K562 (cell line): Measurements from ENCODE around the gene STK11. TPM values are rescaled to one million over a fixed set of nuclear protein-coding genes. Genes with fewer than 3 reads are reported as not detected.

ENCODE experiments used
- ASH1L ChIP-seq: fragments of 450-650 bp; IDR thresholded peaks from 2 replicates; pipeline ENCODE4 v1.6.1; 2018; ENCODE audit warnings: borderline replicate concordance, mild to moderate bottlenecking, low read depth; ENCODE audit not compliant: partially characterized antibody
- BCOR ChIP-seq: fragments of 450-650 bp; IDR thresholded peaks from 2 replicates; pipeline ENCODE4 v1.6.1; 2016
- CAMTA2 ChIP-seq: fragments of 250-450 bp; sonication (Bioruptor Pico); conservative IDR thresholded peaks from 2 replicates; pipeline ENCODE4 v1.5.1; 2022
- HDAC3 ChIP-seq: fragments of 450-650 bp; IDR thresholded peaks from 2 replicates; pipeline ENCODE4 v1.6.1; 2018; ENCODE audit warnings: borderline replicate concordance, mild to moderate bottlenecking, moderate library complexity; ENCODE audit not compliant: partially characterized antibody
- MEF2A ChIP-seq: IDR thresholded peaks from 2 replicates; pipeline ENCODE4 v1.6.1; 2011; ENCODE audit warnings: low read depth, mild to moderate bottlenecking, low read length, moderate library complexity; ENCODE audit not compliant: control insufficient read depth
- NFYB ChIP-seq: IDR thresholded peaks from 2 replicates; pipeline ENCODE4 v1.6.1; 2011; ENCODE audit warnings: mild to moderate bottlenecking, moderate library complexity; ENCODE audit not compliant: insufficient read length; ENCODE audit errors: extremely low read depth
- NONO ChIP-seq, 2 experiments: fragments of 200-400 bp in 1 of 2; fragments of 450-650 bp in 1 of 2; formaldehyde crosslinking in 1 of 2; IDR thresholded peaks; 2 replicates each; pipeline ENCODE4 v1.6.1; 2017; ENCODE audit warnings: low read depth in 2 of 2, mild to moderate bottlenecking in 2 of 2, moderate library complexity in 2 of 2, low read length in 1 of 2
- SMARCA5 ChIP-seq: fragments of 450-650 bp; IDR thresholded peaks from 2 replicates; pipeline ENCODE4 v1.6.1; 2016
- SUPT5H ChIP-seq: fragments of 450-650 bp; IDR thresholded peaks from 2 replicates; pipeline ENCODE4 v1.6.1; 2016
- ZBTB7A ChIP-seq: IDR thresholded peaks from 2 replicates; pipeline ENCODE4 v1.6.1; 2011; ENCODE audit warnings: low read depth, mild to moderate bottlenecking, low read length, moderate library complexity, borderline replicate concordance; ENCODE audit not compliant: control insufficient read depth
- ZNF561 ChIP-seq: fragments of 450-650 bp; formaldehyde crosslinking; conservative IDR thresholded peaks from 2 replicates; pipeline ENCODE4 v1.4.0; 2020; ENCODE audit warnings: mild to moderate bottlenecking, moderate library complexity
- ZZZ3 ChIP-seq: fragments of 450-650 bp; IDR thresholded peaks from 2 replicates; pipeline ENCODE4 v1.6.1; 2016; ENCODE audit warnings: antibody characterized with exemption, mild to moderate bottlenecking, moderate library complexity
- polyA plus RNA-seq, 8 experiments: library from polyadenylated mRNA; depleted of rRNA in 4 of 8; stranded (reverse) in 5 of 8; unstranded in 3 of 8; fragments of >200 nt; fragmentation: Nextera tagmentation in 2 of 8; fragmentation: Illumina TruSeq in 1 of 8; extraction: Ambion mirVana in 2 of 8; extraction: Trizol in 1 of 8; gene quantifications; 2 replicates each; pipeline versions ENCODE4 v1.2.1 to v1.2.3, GENCODE V29; 2011 to 2014; ENCODE audit warnings: inconsistent platforms in 1 of 8, missing spikeins in 1 of 8
- total RNA-seq, 7 experiments: library from RNA; depleted of rRNA in 6 of 7; stranded (reverse); fragments of >200 nt in 6 of 7; fragmentation: Illumina TruSeq in 2 of 7; extraction: Trizol in 2 of 7; gene quantifications; 2 replicates each; pipeline versions ENCODE4 v1.2.1 to v1.2.3, GENCODE V29; 2011 to 2021; ENCODE audit warnings: low replicate concordance in 1 of 7
- TF ChIP-seq, protein P1 (sequence below), 2 experiments: fragments of 450-650 bp; IDR thresholded peaks; 2 replicates each; pipeline ENCODE4 v1.6.1; 2016
- TF ChIP-seq, protein P2 (sequence below), 3 experiments: fragments of 200-800 bp in 1 of 3; sonication (Bioruptor generic) in 1 of 3; sonication (generic) in 1 of 3; formaldehyde crosslinking in 1 of 3; IDR thresholded peaks; 2 replicates each; pipeline versions ENCODE4 v1.6.1 to v1.8.0; 2016 to 2022; ENCODE audit warnings: mild to moderate bottlenecking in 2 of 3, missing compliant biosample characterization in 2 of 3, missing genetic modification characterization in 2 of 3, missing genetic modification reagents in 1 of 3

STK11 gene
- total and polyA plus RNA-seq, 9 of the 15 experiments (the other 6 are each of a cell fraction or from before 2014, with no cell fraction given): 0.15 to 96.5 (median 31.7) TPM

DNA sequence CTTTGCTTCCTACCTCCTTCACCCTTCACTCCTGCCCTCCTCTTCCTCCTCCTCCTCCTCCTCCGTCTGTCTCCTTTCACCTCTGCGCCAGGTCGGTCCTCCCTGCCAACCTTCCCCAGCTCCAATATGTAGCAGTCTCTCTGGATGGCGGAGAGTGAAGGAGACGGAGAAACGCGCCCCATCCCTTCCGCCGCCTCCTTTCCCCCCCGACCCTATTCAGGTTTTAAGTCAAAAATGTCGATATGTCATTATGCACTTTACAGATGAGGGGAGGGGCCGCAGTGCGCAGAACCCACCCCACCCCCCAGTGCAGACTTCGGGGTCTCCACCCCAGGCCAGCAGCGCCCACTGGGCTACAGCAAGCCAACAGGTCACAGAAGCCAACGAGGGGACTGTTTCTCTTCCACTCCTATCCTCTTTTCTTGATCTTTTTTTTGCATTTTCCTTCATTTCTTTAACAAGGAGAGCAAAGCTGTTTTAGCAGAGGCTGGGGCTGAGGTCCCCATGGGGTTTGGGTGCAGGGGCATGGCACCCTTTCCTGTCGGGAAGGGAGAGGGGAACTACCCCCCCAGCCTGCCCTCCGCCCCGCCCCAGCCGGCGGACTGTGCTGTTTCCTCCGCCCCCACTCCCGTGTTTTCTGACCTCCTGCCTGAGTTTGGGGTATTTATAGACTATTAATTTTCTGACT, 52.0 kb downstream of the STK11 start (continued):
- TF ChIP-seq ZNF561 (CRISPR knock-in tag) (no peak), ASH1L (no peak), ZBTB7A (peak; percentile 53; the same call in 1 of the 2 replicates), NONO (IDR thresholded peaks at IDR 0.05; ENCODE audit: low read depth in 2 of 2, low read length in 1 of 2) (no peak), BCOR (no peak), HDAC3 (peak; percentile 41), NFYB (no peak), CAMTA2 (CRISPR knock-in tag) (no peak), SMARCA5 (no peak), ZZZ3 (no peak), SUPT5H (0 out of 2 replicates have a peak, but pooled peaks have one; percentile 15), MEF2A (no peak)
- TF ChIP-seq, protein P1, sequence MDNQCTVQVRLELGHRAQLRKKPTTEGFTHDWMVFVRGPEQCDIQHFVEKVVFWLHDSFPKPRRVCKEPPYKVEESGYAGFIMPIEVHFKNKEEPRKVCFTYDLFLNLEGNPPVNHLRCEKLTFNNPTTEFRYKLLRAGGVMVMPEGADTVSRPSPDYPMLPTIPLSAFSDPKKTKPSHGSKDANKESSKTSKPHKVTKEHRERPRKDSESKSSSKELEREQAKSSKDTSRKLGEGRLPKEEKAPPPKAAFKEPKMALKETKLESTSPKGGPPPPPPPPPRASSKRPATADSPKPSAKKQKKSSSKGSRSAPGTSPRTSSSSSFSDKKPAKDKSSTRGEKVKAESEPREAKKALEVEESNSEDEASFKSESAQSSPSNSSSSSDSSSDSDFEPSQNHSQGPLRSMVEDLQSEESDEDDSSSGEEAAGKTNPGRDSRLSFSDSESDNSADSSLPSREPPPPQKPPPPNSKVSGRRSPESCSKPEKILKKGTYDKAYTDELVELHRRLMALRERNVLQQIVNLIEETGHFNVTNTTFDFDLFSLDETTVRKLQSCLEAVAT (IDR thresholded peaks at IDR 0.05): peak in 1 of 2 experiments; percentile 66; a peak in 1 of 4 replicates
- TF ChIP-seq, protein P2, sequence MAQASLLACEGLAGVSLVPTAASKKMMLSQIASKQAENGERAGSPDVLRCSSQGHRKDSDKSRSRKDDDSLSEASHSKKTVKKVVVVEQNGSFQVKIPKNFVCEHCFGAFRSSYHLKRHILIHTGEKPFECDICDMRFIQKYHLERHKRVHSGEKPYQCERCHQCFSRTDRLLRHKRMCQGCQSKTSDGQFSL (CRISPR knock-in tag; IDR thresholded peaks at IDR 0.05): peak; percentile 82; the same call in 1 of the 2 replicates
- TF ChIP-seq, protein P2 (tag; IDR thresholded peaks at IDR 0.05): no peak; a peak in 1 of 4 replicates
